Left colon (tissue), 2 donors: ENCODE results near the gene GRM7. TPM values are rescaled to one million over a fixed set of nuclear protein-coding genes. Genes with fewer than 3 reads are reported as not detected.
"Not testable (repeated sequence)": the region's sequence is repeated elsewhere in the genome, so short reads cannot be mapped to it uniquely, and the experiment has no call there.

Source experiments
- ATAC-seq: fragments of 200-7000 bp; cut with Tn5 transposase; one replicate; pipeline ENCODE4 v1.9.1; 2020; ENCODE audit warnings: mild to moderate bottlenecking, moderate library complexity
- DNase-seq, 2 donors: peaks; one replicate each; pipeline ENCODE4 v3.0.0-alpha.2; 2020
- intact Hi-C, 2 donors: fragments of 100-400 bp; cut with DNase I in 1 of 2; cut with micrococcal nuclease in 1 of 2; formaldehyde crosslinking; loops; one replicate each; pipeline versions ENCODE4 v1.11.2 to v1.14.0; 2022; cut with DNase I, micrococcal nuclease
- long read RNA-seq: library from polyadenylated mRNA; unstranded; transcript quantifications from one replicate; pipeline ENCODE4 v2.0.0, GENCODE V29; 2021
- total RNA-seq, 2 donors: library from RNA; stranded (reverse); fragmentation: NEBNext Ultra II Directional; extraction: Animal tissue kit (Norgen Biotek cat#: 25700); gene quantifications; one replicate each; pipeline ENCODE4 v1.2.1, GENCODE V29; 2021
- donor health status: DM: no; HTN: no; CAD: no.
- donor health status: DM: yes; HTN: yes; CAD: no.

GRM7 gene
- total RNA-seq, result under 1 TPM; 0.12 to 0.59 TPM
- long read RNA-seq, result 0 reads

GRCh38 chr3:6860954-6861624, at the start of gene GRM7:
TSS of gene GRM7 (plus strand) at chr3:6861115.
- peak in 1 of 2 donors; percentile 7 for DNase-seq
- intact Hi-C loops, result no loop called here
- no peak for ATAC-seq

GRCh38 chr3:6821411-6821810, 39.5 kb upstream of the GRM7 start:
- intact Hi-C loops, result no loop called here
- DNase-seq, result no peak
- no peak for ATAC-seq

GRCh38 chr3:6825524-6825923, 35.4 kb upstream of the GRM7 start:
- intact Hi-C loops, result no loop called here
- DNase-seq (no peak), ATAC-seq (peak; percentile 43)

GRCh38 chr3:6827453-6827852, 33.5 kb upstream of the GRM7 start:
- intact Hi-C loops, result no loop called here
- DNase-seq (no peak), ATAC-seq (no peak)

GRCh38 chr3:6844723-6845122, 16.2 kb upstream of the GRM7 start:
- DNase-seq (no peak), ATAC-seq (no peak)
- intact Hi-C loops, result no loop called here

- DNase-seq (no peak), ATAC-seq (no peak)
- intact Hi-C loops, result no loop called here
Observed at GRCh38 chr3:6854184-6854583, 6.7 kb upstream of the GRM7 start.

- DNase-seq (no peak), ATAC-seq (no peak)
- intact Hi-C loops, result no loop called here
Observed at GRCh38 chr3:6857510-6857909, 3.4 kb upstream of the GRM7 start.

- intact Hi-C loops, result no loop called here
- DNase-seq, result no peak
- ATAC-seq, result no peak
Observed at GRCh38 chr3:6860149-6860953, 564 bp upstream of the GRM7 start.

- DNase-seq, result no peak
- intact Hi-C loops, result no loop called here
- ATAC-seq, result no peak
Observed at GRCh38 chr3:6861625-6862000, 698 bp downstream of the GRM7 start.

GRCh38 chr3:6862041-6862879, 1.3 kb downstream of the GRM7 start:
- ATAC-seq, result no peak
- intact Hi-C loops, result no loop called here

GRCh38 chr3:6862880-6863195, 1.9 kb downstream of the GRM7 start:
- no peak for ATAC-seq
- intact Hi-C loops, result no loop called here
- DNase-seq, result no peak

More at GRCh38 chr3:6862041-6862879, 1.3 kb downstream of the GRM7 start:
- DNase-seq, result no peak

GRCh38 chr3:6867269-6867668, 6.4 kb downstream of the GRM7 start:
- intact Hi-C loops, result no loop called here
- no peak for DNase-seq
- no peak for ATAC-seq

GRCh38 chr3:6878731-6879130, 17.8 kb downstream of the GRM7 start:
- intact Hi-C loops, result no loop called here
- no peak for ATAC-seq
- no peak for DNase-seq

- ATAC-seq (no peak), DNase-seq (no peak)
- intact Hi-C loops, result no loop called here
Observed at GRCh38 chr3:6912240-6912639, 51.3 kb downstream of the GRM7 start.

- intact Hi-C loops, result no loop called here
Observed at GRCh38 chr3:6915898-6916297, 55.0 kb downstream of the GRM7 start.

GRCh38 chr3:6921066-6921465, 60.2 kb downstream of the GRM7 start:
- DNase-seq (no peak), ATAC-seq (no peak)
- intact Hi-C loops, result no loop called here

More at GRCh38 chr3:6915898-6916297, 55.0 kb downstream of the GRM7 start:
- ATAC-seq (no peak), DNase-seq (no peak)

- DNase-seq (no peak), ATAC-seq (no peak)
- intact Hi-C loops, result no loop called here
Observed at GRCh38 chr3:6921876-6922275, 61.0 kb downstream of the GRM7 start.

- no peak for ATAC-seq
- DNase-seq, result no peak
- intact Hi-C loops, result no loop called here
Observed at GRCh38 chr3:6928064-6928463, 67.1 kb downstream of the GRM7 start.

GRCh38 chr3:6929918-6930317, 69.0 kb downstream of the GRM7 start:
- DNase-seq, result no peak
- intact Hi-C loops, result no loop called here
- ATAC-seq, result no peak

GRCh38 chr3:6935418-6935817, 74.5 kb downstream of the GRM7 start:
- DNase-seq, ATAC-seq, intact Hi-C loops: not testable (repeated sequence)
